HepG2 (cell line): Measurements from ENCODE around the gene ARL3. TPM values are rescaled to one million over a fixed set of nuclear protein-coding genes. Genes with fewer than 3 reads are reported as not detected.

Experiments
- CENPX ChIP-seq: sonication (generic); formaldehyde crosslinking; IDR thresholded peaks from 2 replicates; pipeline ENCODE4 v1.9.0; 2021; ENCODE audit warnings: mild to moderate bottlenecking, missing genetic modification reagents, moderate library complexity
- FOXA3 ChIP-seq: IDR thresholded peaks from 2 replicates; pipeline ENCODE4 v1.6.1; 2016; ENCODE audit warnings: missing genetic modification reagents, missing compliant biosample characterization
- IRF2 ChIP-seq: IDR thresholded peaks from 2 replicates; pipeline ENCODE4 v1.6.1; 2018; ENCODE audit warnings: missing genetic modification reagents, missing compliant biosample characterization
- RFX1 ChIP-seq: fragments of 450-650 bp; IDR thresholded peaks from 2 replicates; pipeline ENCODE4 v1.6.1; 2017
- TBX2 ChIP-seq: sonication (generic); formaldehyde crosslinking; IDR thresholded peaks from 2 replicates; pipeline ENCODE4 v1.5.0; 2020; ENCODE audit warnings: missing genetic modification reagents, mild to moderate bottlenecking, borderline replicate concordance
- TP53 ChIP-seq: sonication (generic); formaldehyde crosslinking; conservative IDR thresholded peaks from 2 replicates; pipeline ENCODE4 v1.4.0; 2020; ENCODE audit warnings: missing genetic modification reagents
- ZFX ChIP-seq: sonication (generic); formaldehyde crosslinking; IDR thresholded peaks from 2 replicates; pipeline ENCODE4 v1.4.0; 2020; ENCODE audit warnings: mild to moderate bottlenecking, low read depth, missing genetic modification reagents, moderate library complexity
- ZNF121 ChIP-seq: sonication (generic); formaldehyde crosslinking; IDR thresholded peaks from 2 replicates; pipeline ENCODE4 v1.5.0; 2020; ENCODE audit warnings: mild to moderate bottlenecking, missing genetic modification reagents
- ZSCAN20 ChIP-seq: sonication (generic); formaldehyde crosslinking; IDR thresholded peaks from 2 replicates; pipeline ENCODE4 v1.4.0; 2020; ENCODE audit warnings: missing genetic modification reagents, mild to moderate bottlenecking, borderline replicate concordance
- polyA plus RNA-seq, 8 experiments: library from polyadenylated mRNA; depleted of rRNA in 3 of 8; stranded (reverse) in 7 of 8; unstranded in 1 of 8; fragments of >200 nt; fragmentation: Illumina TruSeq in 4 of 8; extraction: Trizol in 4 of 8; gene quantifications; 2 replicates each; pipeline versions ENCODE4 v1.2.1 to v1.2.3, GENCODE V29; 2011 to 2016; ENCODE audit warnings: low read depth in 4 of 8, missing spikeins in 1 of 8, mixed read lengths in 1 of 8; ENCODE audit not compliant: insufficient read depth in 1 of 8
- total RNA-seq, 5 experiments: library from RNA; depleted of rRNA; stranded (reverse); fragments of >200 nt; fragmentation: Illumina TruSeq; extraction: Trizol; gene quantifications; 2 replicates each; pipeline ENCODE4 v1.2.3, GENCODE V29; 2016; ENCODE audit warnings: low read depth in 1 of 5
- TF ChIP-seq, protein P1 (sequence below): sonication (generic); formaldehyde crosslinking; IDR thresholded peaks from 2 replicates; pipeline ENCODE4 v1.4.0; 2020; ENCODE audit warnings: missing genetic modification reagents
- TF ChIP-seq, protein P2 (sequence below): sonication (generic); formaldehyde crosslinking; IDR thresholded peaks from 2 replicates; pipeline ENCODE4 v1.5.0; 2020; ENCODE audit warnings: missing genetic modification reagents
- TF ChIP-seq, protein P3 (sequence below): sonication (generic); formaldehyde crosslinking; IDR thresholded peaks from 2 replicates; pipeline ENCODE4 v1.5.1; 2020; ENCODE audit warnings: mild to moderate bottlenecking, missing genetic modification reagents, borderline replicate concordance
- TF ChIP-seq, protein P4 (sequence below): sonication (generic); formaldehyde crosslinking; IDR thresholded peaks from 2 replicates; pipeline ENCODE4 v1.8.1; 2023; ENCODE audit warnings: mild to moderate bottlenecking, inconsistent platforms, moderate library complexity, missing genetic modification reagents, borderline replicate concordance
- TF ChIP-seq, protein P5 (sequence below): sonication (generic); formaldehyde crosslinking; IDR thresholded peaks from 2 replicates; pipeline ENCODE4 v1.9.0; 2021; ENCODE audit warnings: missing genetic modification reagents, mild to moderate bottlenecking, borderline replicate concordance
- TF ChIP-seq, protein P6 (sequence below): sonication (generic); formaldehyde crosslinking; IDR thresholded peaks from 2 replicates; pipeline ENCODE4 v1.4.0; 2020; ENCODE audit warnings: mild to moderate bottlenecking, missing genetic modification reagents

The ARL3 gene
- total and polyA plus RNA-seq, 2 of the 13 experiments (the other 11 are each of a cell fraction or from before 2014, with no cell fraction given): 5.2 to 6.6 TPM

DNA sequence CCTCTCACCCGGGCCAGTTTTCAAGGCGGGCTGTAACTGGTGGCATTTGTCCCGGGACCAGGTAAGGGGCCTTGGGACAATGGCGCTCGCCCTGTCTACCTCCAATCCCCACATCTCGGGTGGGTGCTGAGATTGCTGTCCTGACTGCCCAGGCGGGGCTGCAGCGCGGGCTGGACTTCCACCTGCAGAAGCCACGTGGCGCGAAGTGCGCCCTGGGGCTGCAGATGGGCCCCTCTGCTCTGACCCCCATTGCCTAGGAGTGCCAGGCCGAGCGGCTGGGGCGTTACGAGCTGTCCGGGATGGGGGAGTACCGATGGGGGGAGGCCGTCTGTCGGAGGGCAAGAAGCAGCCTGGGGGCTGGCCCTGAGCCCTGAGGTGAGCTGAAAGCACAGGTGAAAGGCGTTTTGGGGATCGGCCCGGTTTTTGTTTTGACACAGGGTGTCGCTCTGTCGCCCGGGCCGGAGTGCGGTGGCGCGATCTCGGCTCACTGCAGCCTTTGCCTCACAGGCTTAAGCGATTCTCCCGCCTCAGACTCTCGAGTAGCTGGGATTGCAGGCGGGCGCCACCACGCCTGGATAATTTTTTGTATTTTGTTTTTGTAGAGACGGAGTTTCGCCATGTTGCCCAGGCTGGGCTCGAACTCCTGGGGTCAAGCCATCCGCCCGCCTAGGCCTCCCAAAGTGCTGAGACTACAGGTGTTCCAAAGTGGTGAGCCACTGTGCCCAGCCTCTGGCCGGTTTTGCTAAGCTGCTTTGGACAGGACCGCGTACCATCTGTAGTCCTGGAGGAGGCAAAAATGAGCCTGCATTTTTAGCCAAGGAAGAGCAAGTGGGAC is 641 bp upstream of the ARL3 start, which contains the start of gene SFXN2 (continued):
- TF ChIP-seq, protein P1, sequence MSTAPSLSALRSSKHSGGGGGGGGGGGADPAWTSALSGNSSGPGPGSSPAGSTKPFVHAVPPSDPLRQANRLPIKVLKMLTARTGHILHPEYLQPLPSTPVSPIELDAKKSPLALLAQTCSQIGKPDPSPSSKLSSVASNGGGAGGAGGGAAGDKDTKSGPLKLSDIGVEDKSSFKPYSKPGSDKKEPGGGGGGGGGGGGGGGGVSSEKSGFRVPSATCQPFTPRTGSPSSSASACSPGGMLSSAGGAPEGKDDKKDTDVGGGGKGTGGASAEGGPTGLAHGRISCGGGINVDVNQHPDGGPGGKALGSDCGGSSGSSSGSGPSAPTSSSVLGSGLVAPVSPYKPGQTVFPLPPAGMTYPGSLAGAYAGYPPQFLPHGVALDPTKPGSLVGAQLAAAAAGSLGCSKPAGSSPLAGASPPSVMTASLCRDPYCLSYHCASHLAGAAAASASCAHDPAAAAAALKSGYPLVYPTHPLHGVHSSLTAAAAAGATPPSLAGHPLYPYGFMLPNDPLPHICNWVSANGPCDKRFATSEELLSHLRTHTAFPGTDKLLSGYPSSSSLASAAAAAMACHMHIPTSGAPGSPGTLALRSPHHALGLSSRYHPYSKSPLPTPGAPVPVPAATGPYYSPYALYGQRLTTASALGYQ (CRISPR knock-in tag): no peak
- TF ChIP-seq ZSCAN20: no peak
- TF ChIP-seq FOXA3: no peak
- TF ChIP-seq, protein P2, sequence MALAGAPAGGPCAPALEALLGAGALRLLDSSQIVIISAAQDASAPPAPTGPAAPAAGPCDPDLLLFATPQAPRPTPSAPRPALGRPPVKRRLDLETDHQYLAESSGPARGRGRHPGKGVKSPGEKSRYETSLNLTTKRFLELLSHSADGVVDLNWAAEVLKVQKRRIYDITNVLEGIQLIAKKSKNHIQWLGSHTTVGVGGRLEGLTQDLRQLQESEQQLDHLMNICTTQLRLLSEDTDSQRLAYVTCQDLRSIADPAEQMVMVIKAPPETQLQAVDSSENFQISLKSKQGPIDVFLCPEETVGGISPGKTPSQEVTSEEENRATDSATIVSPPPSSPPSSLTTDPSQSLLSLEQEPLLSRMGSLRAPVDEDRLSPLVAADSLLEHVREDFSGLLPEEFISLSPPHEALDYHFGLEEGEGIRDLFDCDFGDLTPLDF: peak; percentile 43
- no peak; the same call in 1 of the 2 replicates for TF ChIP-seq IRF2 (CRISPR knock-in tag)
- no peak for TF ChIP-seq CENPX
- TF ChIP-seq, protein P3, sequence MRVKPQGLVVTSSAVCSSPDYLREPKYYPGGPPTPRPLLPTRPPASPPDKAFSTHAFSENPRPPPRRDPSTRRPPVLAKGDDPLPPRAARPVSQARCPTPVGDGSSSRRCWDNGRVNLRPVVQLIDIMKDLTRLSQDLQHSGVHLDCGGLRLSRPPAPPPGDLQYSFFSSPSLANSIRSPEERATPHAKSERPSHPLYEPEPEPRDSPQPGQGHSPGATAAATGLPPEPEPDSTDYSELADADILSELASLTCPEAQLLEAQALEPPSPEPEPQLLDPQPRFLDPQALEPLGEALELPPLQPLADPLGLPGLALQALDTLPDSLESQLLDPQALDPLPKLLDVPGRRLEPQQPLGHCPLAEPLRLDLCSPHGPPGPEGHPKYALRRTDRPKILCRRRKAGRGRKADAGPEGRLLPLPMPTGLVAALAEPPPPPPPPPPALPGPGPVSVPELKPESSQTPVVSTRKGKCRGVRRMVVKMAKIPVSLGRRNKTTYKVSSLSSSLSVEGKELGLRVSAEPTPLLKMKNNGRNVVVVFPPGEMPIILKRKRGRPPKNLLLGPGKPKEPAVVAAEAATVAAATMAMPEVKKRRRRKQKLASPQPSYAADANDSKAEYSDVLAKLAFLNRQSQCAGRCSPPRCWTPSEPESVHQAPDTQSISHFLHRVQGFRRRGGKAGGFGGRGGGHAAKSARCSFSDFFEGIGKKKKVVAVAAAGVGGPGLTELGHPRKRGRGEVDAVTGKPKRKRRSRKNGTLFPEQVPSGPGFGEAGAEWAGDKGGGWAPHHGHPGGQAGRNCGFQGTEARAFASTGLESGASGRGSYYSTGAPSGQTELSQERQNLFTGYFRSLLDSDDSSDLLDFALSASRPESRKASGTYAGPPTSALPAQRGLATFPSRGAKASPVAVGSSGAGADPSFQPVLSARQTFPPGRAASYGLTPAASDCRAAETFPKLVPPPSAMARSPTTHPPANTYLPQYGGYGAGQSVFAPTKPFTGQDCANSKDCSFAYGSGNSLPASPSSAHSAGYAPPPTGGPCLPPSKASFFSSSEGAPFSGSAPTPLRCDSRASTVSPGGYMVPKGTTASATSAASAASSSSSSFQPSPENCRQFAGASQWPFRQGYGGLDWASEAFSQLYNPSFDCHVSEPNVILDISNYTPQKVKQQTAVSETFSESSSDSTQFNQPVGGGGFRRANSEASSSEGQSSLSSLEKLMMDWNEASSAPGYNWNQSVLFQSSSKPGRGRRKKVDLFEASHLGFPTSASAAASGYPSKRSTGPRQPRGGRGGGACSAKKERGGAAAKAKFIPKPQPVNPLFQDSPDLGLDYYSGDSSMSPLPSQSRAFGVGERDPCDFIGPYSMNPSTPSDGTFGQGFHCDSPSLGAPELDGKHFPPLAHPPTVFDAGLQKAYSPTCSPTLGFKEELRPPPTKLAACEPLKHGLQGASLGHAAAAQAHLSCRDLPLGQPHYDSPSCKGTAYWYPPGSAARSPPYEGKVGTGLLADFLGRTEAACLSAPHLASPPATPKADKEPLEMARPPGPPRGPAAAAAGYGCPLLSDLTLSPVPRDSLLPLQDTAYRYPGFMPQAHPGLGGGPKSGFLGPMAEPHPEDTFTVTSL: no peak
- TF ChIP-seq, protein P4, sequence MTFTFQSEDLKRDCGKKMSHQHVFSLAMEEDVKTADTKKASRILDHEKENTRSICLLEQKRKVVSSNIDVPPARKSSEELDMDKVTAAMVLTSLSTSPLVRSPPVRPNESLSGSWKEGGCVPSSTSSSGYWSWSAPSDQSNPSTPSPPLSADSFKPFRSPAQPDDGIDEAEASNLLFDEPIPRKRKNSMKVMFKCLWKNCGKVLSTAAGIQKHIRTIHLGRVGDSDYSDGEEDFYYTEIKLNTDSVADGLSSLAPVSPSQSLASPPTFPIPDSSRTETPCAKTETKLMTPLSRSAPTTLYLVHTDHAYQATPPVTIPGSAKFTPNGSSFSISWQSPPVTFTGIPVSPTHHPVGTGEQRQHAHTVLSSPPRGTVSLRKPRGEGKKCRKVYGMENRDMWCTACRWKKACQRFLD (CRISPR knock-in tag): 0 out of 2 replicates have a peak, but pooled peaks have one; percentile 72
- TF ChIP-seq, protein P5, sequence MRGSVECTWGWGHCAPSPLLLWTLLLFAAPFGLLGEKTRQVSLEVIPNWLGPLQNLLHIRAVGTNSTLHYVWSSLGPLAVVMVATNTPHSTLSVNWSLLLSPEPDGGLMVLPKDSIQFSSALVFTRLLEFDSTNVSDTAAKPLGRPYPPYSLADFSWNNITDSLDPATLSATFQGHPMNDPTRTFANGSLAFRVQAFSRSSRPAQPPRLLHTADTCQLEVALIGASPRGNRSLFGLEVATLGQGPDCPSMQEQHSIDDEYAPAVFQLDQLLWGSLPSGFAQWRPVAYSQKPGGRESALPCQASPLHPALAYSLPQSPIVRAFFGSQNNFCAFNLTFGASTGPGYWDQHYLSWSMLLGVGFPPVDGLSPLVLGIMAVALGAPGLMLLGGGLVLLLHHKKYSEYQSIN: no peak
- TF ChIP-seq ZNF121 (CRISPR knock-in tag): peak; percentile 96
- TF ChIP-seq RFX1: no peak
- no peak for TF ChIP-seq TP53 (CRISPR knock-in tag)
- peak; percentile 69 for TF ChIP-seq ZFX
- TF ChIP-seq TBX2 (CRISPR knock-in tag): no peak
- TF ChIP-seq, protein P6, sequence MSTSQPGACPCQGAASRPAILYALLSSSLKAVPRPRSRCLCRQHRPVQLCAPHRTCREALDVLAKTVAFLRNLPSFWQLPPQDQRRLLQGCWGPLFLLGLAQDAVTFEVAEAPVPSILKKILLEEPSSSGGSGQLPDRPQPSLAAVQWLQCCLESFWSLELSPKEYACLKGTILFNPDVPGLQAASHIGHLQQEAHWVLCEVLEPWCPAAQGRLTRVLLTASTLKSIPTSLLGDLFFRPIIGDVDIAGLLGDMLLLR (CRISPR knock-in tag): no peak
